Psoas muscle (tissue), 8 donors: ENCODE results near the gene RAB11FIP4. TPM values are rescaled to one million over a fixed set of nuclear protein-coding genes. Genes with fewer than 3 reads are reported as not detected.

Experiments
- ATAC-seq, 4 donors: fragments of 200-7000 bp; cut with Tn5 transposase; one replicate each; pipeline ENCODE4 v1.9.1; 2020; ENCODE audit warnings: moderate library complexity in 3 of 4, mild to moderate bottlenecking in 2 of 4
- DNase-seq, 2 donors: peaks; one replicate each; pipeline ENCODE4 v3.0.0-alpha.2; 2020
- H3K27ac ChIP-seq: fragments of 200-600 bp; one replicate; pipeline ENCODE4 v1.8.0; 2022
- H3K27me3 ChIP-seq, 3 donors: fragments of 200-600 bp in 1 of 3; one replicate each; pipeline versions ENCODE4 v1.6.1 to v1.8.0; 2013 to 2022; ENCODE audit warnings: low read length in 2 of 3, mild to moderate bottlenecking in 2 of 3, moderate library complexity in 1 of 3; ENCODE audit not compliant: insufficient read depth in 3 of 3
- H3K36me3 ChIP-seq, 2 donors: fragments of 200-600 bp in 1 of 2; one replicate each; pipeline versions ENCODE4 v1.6.1 to v1.8.0; 2013 to 2022; ENCODE audit warnings: low read depth in 1 of 2, mild to moderate bottlenecking in 1 of 2, moderate library complexity in 1 of 2; ENCODE audit not compliant: insufficient read depth in 1 of 2
- H3K4me1 ChIP-seq: fragments of 200-600 bp; one replicate; pipeline ENCODE4 v1.8.0; 2022
- H3K4me3 ChIP-seq: fragments of 200-600 bp; one replicate; pipeline ENCODE4 v1.8.0; 2022; ENCODE audit warnings: mild to moderate bottlenecking
- H3K9me3 ChIP-seq: fragments of 200-600 bp; one replicate; pipeline ENCODE4 v1.8.0; 2022
- CTCF ChIP-seq: fragments of 200-600 bp; IDR thresholded peaks from one replicate; pipeline ENCODE4 v1.8.0; 2022; ENCODE audit warnings: antibody characterized with exemption
- WGBS, 3 donors: extraction: QIAGEN DNeasy Blood & Tissue Kit; methylation state at CpG; one replicate each; pipeline versions ENCODE4 v1.1.6 to v1.1.7; 2013; 5-methylcytosine and 5-hydroxymethylcytosine counted together
- intact Hi-C, 2 donors: fragments of 100-400 bp; cut with DNase I; formaldehyde crosslinking; loops; one replicate each; pipeline versions ENCODE4 v1.11.0 to v1.14.2; 2022
- polyA plus RNA-seq, 3 donors: library from polyadenylated mRNA; stranded (reverse); fragments of 200-250 nt; gene quantifications; one replicate each; pipeline ENCODE4 v1.2.3, GENCODE V29; 2013
- total RNA-seq, 4 donors: library from RNA; stranded (reverse); fragmentation: NEBNext Ultra II Directional in 2 of 4; extraction: Animal tissue kit (Norgen Biotek cat#: 25700) in 2 of 4; gene quantifications; one replicate each; pipeline versions ENCODE4 v1.2.1 to v1.2.4, GENCODE V29; 2021 to 2023
- donor health status: healthy with polysubstance abuse.
- donor health status: DM: no; HTN: no; CAD: no; lungs with moderate emphysema.
- donor health status: Bipolar disorder and iron deficiency.
- donor health status: healthy.
- donor health status: DM: yes; HTN: yes; CAD: no.
- donor health status: DM: no; HTN: no; CAD: no.
- donor health status: DM: no; HTN: no; CAD: no.
- donor health status: DM: yes; HTN: yes; CAD: no.

RAB11FIP4 gene
- total and polyA plus RNA-seq, 7 donors: 0.04 to 1.8 (median 0.41) TPM

- intact Hi-C loops: no loop called here
- no peak overlapping the region for H3K27ac ChIP-seq
- peaks cover 9% of the 10 kb centered on the region for H3K4me1 ChIP-seq
- no peak for TF ChIP-seq CTCF
- no peaks in the 10 kb centered on the region for H3K36me3 ChIP-seq
- ATAC-seq (no peak), DNase-seq (no peak)
- no peak overlapping the region for H3K4me3 ChIP-seq
- WGBS, 3 donors: 75 to 89% (median 79%) methylated on average over 15 of the region's 15 CpGs
- H3K9me3 ChIP-seq: no peaks in the 10 kb centered on the region
- no peaks in the 10 kb centered on the region for H3K27me3 ChIP-seq
Measured at GRCh38 chr17:31413081-31413799, 21.8 kb downstream of the RAB11FIP4 start.

- TF ChIP-seq CTCF: no peak
- 24 to 30% (median 25%) methylated on average over 12 of the region's 12 CpGs for WGBS, 3 donors
Measured at GRCh38 chr17:31413874-31414549, 22.5 kb downstream of the RAB11FIP4 start.

GRCh38 chr17:31414550-31414918 lies 23.1 kb downstream of the RAB11FIP4 start:
- ATAC-seq (peak in 2 of 4 donors; percentile 24 to 29), DNase-seq (no peak)
- H3K4me1 ChIP-seq: peaks cover 9% of the 10 kb centered on the region
- no peak overlapping the region for H3K27ac ChIP-seq
- no peaks in the 10 kb centered on the region for H3K36me3 ChIP-seq
- WGBS, 3 donors: 82 to 89% (median 85%) methylated on average over 6 of the region's 6 CpGs
- no peak for TF ChIP-seq CTCF
- intact Hi-C loops: no loop called here
- H3K27me3 ChIP-seq: no peaks in the 10 kb centered on the region
- H3K4me3 ChIP-seq: no peak overlapping the region
- no peaks in the 10 kb centered on the region for H3K9me3 ChIP-seq

More at GRCh38 chr17:31413874-31414549, 22.5 kb downstream of the RAB11FIP4 start:
- H3K9me3 ChIP-seq: no peaks in the 10 kb centered on the region
- intact Hi-C loops: no loop called here
- ATAC-seq (peak; percentile 58 to 80 (median 72)), DNase-seq (no peak)
- no peak overlapping the region for H3K4me3 ChIP-seq
- no peaks in the 10 kb centered on the region for H3K27me3 ChIP-seq
- no peak overlapping the region for H3K27ac ChIP-seq
- H3K36me3 ChIP-seq: no peaks in the 10 kb centered on the region
- H3K4me1 ChIP-seq: peaks cover 9% of the 10 kb centered on the region

GRCh38 chr17:31415004-31415454 lies 23.6 kb downstream of the RAB11FIP4 start:
- no peaks in the 10 kb centered on the region for H3K27me3 ChIP-seq
- H3K27ac ChIP-seq: no peak overlapping the region
- H3K36me3 ChIP-seq: no peaks in the 10 kb centered on the region
- intact Hi-C loops: no loop called here
- no peaks in the 10 kb centered on the region for H3K9me3 ChIP-seq
- no peak for TF ChIP-seq CTCF
- H3K4me3 ChIP-seq: no peak overlapping the region
- no peak for DNase-seq
- H3K4me1 ChIP-seq: peaks cover 9% of the 10 kb centered on the region
- ATAC-seq: no peak
- 73 to 90% (median 78%) methylated on average over 7 of the region's 7 CpGs for WGBS, 3 donors
